Measurements from ENCODE around the gene DENND4B. TPM values are rescaled to one million over a fixed set of nuclear protein-coding genes. Genes with fewer than 3 reads are reported as not detected.

The DENND4B gene
- total RNA-seq, 4 donors from 2014 or later = 18.4 to 31.1 (median 20.5) TPM

- WGBS, 2 donors = 94 to 95% methylated on average over 9 of the region's 9 CpGs
- intact Hi-C loops (cut with DNase I; ENCODE audit: low total_unique reads) = no loop called here
- H3K4me3 ChIP-seq (ENCODE audit: low read depth, poor library complexity, severe bottlenecking) = no peak overlapping the region
- peak in 1 of 2 donors; percentile 68 for DNase-seq (ENCODE audit: low spot score in 2 of 2)
- TF ChIP-seq POLR2A (IDR thresholded peaks at IDR 0.05) (no peak), CTCF (IDR thresholded peaks at IDR 0.05) (no peak)
These were observed 66.5 kb downstream of the DENND4B start for GRCh38 chr1:153880024-153880423.

Small RNA genes within 50 kb of the gene (microRNA-seq; reads per million reads assigned to microRNA genes)
- gene MIR6737 (ENCODE audit: borderline number of aligned reads in 1 of 2, borderline replicate concordance in 2 of 2) = 0 reads per million in 2 donors

Other genes with a start within 250 kb of the DENND4B start
- gene INTS3, start 218.7 kb downstream of the DENND4B start, total RNA-seq = 10 to 100 TPM; 28.0 to 31.5 (median 29.6) TPM
- gene SLC27A3, start 171.3 kb downstream of the DENND4B start, total RNA-seq = 10 to 100 TPM; 21.6 to 70.3 (median 45.3) TPM
- gene GATAD2B, start 23.7 kb downstream of the DENND4B start, total RNA-seq = 10 to 100 TPM; 24.1 to 49.3 (median 29.3) TPM
- gene CRTC2, start 11.9 kb upstream of the DENND4B start, total RNA-seq = 10 to 100 TPM; 14.3 to 28.1 (median 21.1) TPM
- gene SLC39A1, start 16.8 kb upstream of the DENND4B start, total RNA-seq = 100 to 1,000 TPM in 2 of 4 donors, 10 to 100 TPM in 2; 88.6 to 105 (median 98.8) TPM
- 10 to 100 TPM; 18.7 to 25.5 (median 22.9) TPM for gene CREB3L4, start 21.2 kb upstream of the DENND4B start, total RNA-seq
- 100 to 1,000 TPM; 179 to 218 (median 201) TPM for gene JTB, start 31.0 kb upstream of the DENND4B start, total RNA-seq
- gene RAB13, start 39.6 kb upstream of the DENND4B start, total RNA-seq = 10 to 100 TPM; 15.6 to 29.4 (median 25.4) TPM
- gene RPS27, start 44.0 kb upstream of the DENND4B start, total RNA-seq = 1,000 to 10,000 TPM; 2,137 to 3,917 (median 3,283) TPM
- gene NUP210L, start 208.4 kb upstream of the DENND4B start, total RNA-seq = under 1 TPM in 1 of 4 donors, not detected in 3; 0.23 TPM
- gene TPM3, start 245.4 kb upstream of the DENND4B start, total RNA-seq = 100 to 1,000 TPM; 119 to 226 (median 181) TPM

Data from lower leg skin (tissue), 4 donors.